Gastrocnemius medialis (tissue), 4 donors: ENCODE measurements around the gene THSD7B.

Experiments used
- POLR2A ChIP-seq, 2 donors: fragments of 450-650 bp; IDR thresholded peaks; one replicate each; pipeline ENCODE4 v1.6.1; 2017; ENCODE audit warnings: antibody characterized with exemption in 2 of 2, mild to moderate bottlenecking in 2 of 2, moderate library complexity in 2 of 2
- TF ChIP-seq, protein P1 (sequence below), 5 experiments: fragments of 450-650 bp in 3 of 5; fragments of 200-600 bp in 2 of 5; sonication (generic) in 2 of 5; IDR thresholded peaks in 4 of 5; conservative IDR thresholded peaks in 1 of 5; 1 replicate in 4 of 5; 2 replicates in 1 of 5; pipeline ENCODE4 v1.5.1; 2016 to 2019; ENCODE audit warnings: antibody characterized with exemption in 5 of 5, mild to moderate bottlenecking in 3 of 5, moderate library complexity in 3 of 5

DNA sequence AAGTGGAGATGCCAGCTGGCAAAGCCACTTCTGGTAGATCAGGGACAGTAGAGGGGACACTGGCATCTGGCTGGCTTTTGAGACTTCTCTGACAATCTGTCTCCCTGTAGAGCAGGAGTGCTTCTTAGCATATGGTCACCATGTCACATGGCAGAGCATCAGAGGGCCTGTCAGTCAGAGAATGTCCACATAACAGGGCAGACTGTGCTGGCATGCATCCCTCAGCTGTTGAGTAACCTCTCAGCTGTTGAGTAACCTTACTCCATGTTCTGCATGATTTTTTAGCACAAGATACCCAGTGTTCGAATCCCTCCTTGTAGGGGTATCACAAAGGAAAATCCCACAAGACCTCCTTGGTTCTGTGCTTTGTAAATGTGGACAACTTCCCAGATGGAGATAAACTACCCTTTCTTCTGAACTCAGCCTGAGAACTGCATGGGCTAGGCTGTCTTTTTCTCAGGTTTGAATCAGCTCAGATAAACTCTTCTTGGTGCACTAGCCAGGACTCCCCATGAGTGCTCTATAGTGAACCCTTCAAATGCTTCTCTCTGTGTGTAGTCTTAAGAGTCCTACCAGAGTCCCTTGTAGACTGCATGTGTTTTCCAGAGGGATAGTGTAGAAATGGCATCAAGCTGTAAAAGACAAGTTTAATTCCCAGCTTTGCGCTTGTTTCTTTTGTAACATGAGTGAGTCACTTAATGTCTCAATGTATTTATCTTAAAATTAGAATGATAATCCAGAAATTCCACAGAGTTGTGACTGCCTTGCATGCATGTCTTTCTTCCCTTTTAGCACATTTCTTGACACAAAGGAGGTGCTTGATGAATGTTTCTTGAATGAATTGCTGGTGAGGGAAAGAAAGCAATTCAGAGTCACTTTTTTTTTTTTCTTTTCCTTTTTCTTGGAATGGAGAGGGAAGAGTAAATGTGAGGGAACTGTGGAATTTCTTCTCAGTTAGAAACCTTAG lies 756.6 kb downstream of the THSD7B start:
- TF ChIP-seq, protein P1, sequence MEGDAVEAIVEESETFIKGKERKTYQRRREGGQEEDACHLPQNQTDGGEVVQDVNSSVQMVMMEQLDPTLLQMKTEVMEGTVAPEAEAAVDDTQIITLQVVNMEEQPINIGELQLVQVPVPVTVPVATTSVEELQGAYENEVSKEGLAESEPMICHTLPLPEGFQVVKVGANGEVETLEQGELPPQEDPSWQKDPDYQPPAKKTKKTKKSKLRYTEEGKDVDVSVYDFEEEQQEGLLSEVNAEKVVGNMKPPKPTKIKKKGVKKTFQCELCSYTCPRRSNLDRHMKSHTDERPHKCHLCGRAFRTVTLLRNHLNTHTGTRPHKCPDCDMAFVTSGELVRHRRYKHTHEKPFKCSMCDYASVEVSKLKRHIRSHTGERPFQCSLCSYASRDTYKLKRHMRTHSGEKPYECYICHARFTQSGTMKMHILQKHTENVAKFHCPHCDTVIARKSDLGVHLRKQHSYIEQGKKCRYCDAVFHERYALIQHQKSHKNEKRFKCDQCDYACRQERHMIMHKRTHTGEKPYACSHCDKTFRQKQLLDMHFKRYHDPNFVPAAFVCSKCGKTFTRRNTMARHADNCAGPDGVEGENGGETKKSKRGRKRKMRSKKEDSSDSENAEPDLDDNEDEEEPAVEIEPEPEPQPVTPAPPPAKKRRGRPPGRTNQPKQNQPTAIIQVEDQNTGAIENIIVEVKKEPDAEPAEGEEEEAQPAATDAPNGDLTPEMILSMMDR (IDR thresholded peaks at IDR 0.05 in 4 of 5, conservative IDR thresholded peaks at IDR 0.05 in 1 of 5) = no peak
- no peak for TF ChIP-seq POLR2A (IDR thresholded peaks at IDR 0.05)
